Breast epithelium (tissue), 3 donors: ENCODE results near the gene TXNL4A.

Source experiments
- POLR2A ChIP-seq: fragments of 450-650 bp; IDR thresholded peaks from one replicate; pipeline ENCODE4 v1.6.1; 2016; ENCODE audit warnings: antibody characterized with exemption, mild to moderate bottlenecking, moderate library complexity
- POLR2AphosphoS5 ChIP-seq, 3 donors: sonication (generic); formaldehyde crosslinking; IDR thresholded peaks; one replicate each; pipeline ENCODE4 v1.6.1; 2017; ENCODE audit warnings: antibody characterized with exemption in 3 of 3
- TF ChIP-seq, protein P1 (sequence below), 3 donors: fragments of 450-650 bp; IDR thresholded peaks; one replicate each; pipeline ENCODE4 v1.5.1; 2016 to 2017; ENCODE audit warnings: antibody characterized with exemption in 3 of 3, mild to moderate bottlenecking in 3 of 3, moderate library complexity in 3 of 3

GRCh38 chr18:80012714-80013113 lies 24.4 kb upstream of the TXNL4A start:
- TF ChIP-seq, protein P1, sequence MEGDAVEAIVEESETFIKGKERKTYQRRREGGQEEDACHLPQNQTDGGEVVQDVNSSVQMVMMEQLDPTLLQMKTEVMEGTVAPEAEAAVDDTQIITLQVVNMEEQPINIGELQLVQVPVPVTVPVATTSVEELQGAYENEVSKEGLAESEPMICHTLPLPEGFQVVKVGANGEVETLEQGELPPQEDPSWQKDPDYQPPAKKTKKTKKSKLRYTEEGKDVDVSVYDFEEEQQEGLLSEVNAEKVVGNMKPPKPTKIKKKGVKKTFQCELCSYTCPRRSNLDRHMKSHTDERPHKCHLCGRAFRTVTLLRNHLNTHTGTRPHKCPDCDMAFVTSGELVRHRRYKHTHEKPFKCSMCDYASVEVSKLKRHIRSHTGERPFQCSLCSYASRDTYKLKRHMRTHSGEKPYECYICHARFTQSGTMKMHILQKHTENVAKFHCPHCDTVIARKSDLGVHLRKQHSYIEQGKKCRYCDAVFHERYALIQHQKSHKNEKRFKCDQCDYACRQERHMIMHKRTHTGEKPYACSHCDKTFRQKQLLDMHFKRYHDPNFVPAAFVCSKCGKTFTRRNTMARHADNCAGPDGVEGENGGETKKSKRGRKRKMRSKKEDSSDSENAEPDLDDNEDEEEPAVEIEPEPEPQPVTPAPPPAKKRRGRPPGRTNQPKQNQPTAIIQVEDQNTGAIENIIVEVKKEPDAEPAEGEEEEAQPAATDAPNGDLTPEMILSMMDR (IDR thresholded peaks at IDR 0.05): no peak
- TF ChIP-seq POLR2AphosphoS5 (IDR thresholded peaks at IDR 0.05): no peak
- TF ChIP-seq POLR2A: no peak
